OCI-LY1 (cell line): Measurements from ENCODE around the gene GOLGA2.

ENCODE experiments used
- H2AFZ ChIP-seq: fragments of 200-600 bp; sonication (generic), shearing (Covaris generic); 2 replicates; pipeline ENCODE4 v1.6.0; 2014; ENCODE audit warnings: antibody characterized with exemption, mild to moderate bottlenecking, low read length
- H3F3A ChIP-seq: fragments of 200-600 bp; sonication (generic), shearing (Covaris generic); 2 replicates; pipeline ENCODE4 v1.6.0; 2014; ENCODE audit warnings: mild to moderate bottlenecking, antibody characterized with exemption, low read length, moderate library complexity; ENCODE audit not compliant: insufficient read depth
- H3K27ac ChIP-seq: fragments of 200-600 bp; sonication (generic); 2 replicates; pipeline ENCODE4 v1.5.1; 2014; ENCODE audit warnings: low read length, mixed run types, mild to moderate bottlenecking, low read depth; ENCODE audit not compliant: poor library complexity, severe bottlenecking
- H3K27me3 ChIP-seq: fragments of 200-600 bp; sonication (generic); 2 replicates; pipeline ENCODE4 v1.6.0; 2014; ENCODE audit warnings: antibody characterized with exemption, mild to moderate bottlenecking, low read length, moderate library complexity; ENCODE audit not compliant: insufficient read depth
- H3K36me3 ChIP-seq: fragments of 200-600 bp; sonication (generic); 2 replicates; pipeline ENCODE4 v1.6.1; 2014; ENCODE audit warnings: mild to moderate bottlenecking, antibody characterized with exemption, low read length, moderate library complexity, mixed read lengths; ENCODE audit not compliant: insufficient read depth
- H3K4me1 ChIP-seq: fragments of 200-600 bp; sonication (generic); 2 replicates; pipeline ENCODE4 v1.5.1; 2014; ENCODE audit warnings: mild to moderate bottlenecking, low read length, moderate library complexity; ENCODE audit not compliant: insufficient read depth, severe bottlenecking
- H3K4me2 ChIP-seq: fragments of 200-600 bp; sonication (generic), shearing (Covaris generic); 2 replicates; pipeline ENCODE4 v1.6.1; 2014; ENCODE audit warnings: low read length
- H3K4me3 ChIP-seq: fragments of 200-600 bp; sonication (generic); 2 replicates; pipeline ENCODE4 v1.5.1; 2014; ENCODE audit warnings: low read length, low read depth, mild to moderate bottlenecking, mixed read lengths; ENCODE audit not compliant: poor library complexity, severe bottlenecking
- H3K79me2 ChIP-seq: fragments of 200-600 bp; shearing (Covaris generic); 2 replicates; pipeline ENCODE4 v1.6.1; 2016; ENCODE audit warnings: mixed run types, low read length, mixed read lengths; ENCODE audit not compliant: insufficient read depth
- H3K9ac ChIP-seq: fragments of 200-600 bp; sonication (generic), shearing (Covaris generic); 2 replicates; pipeline ENCODE4 v1.6.1; 2014; ENCODE audit warnings: mild to moderate bottlenecking, low read length, mixed read lengths
- H3K9me2 ChIP-seq: fragments of 200-600 bp; sonication (generic), shearing (Covaris generic); 2 replicates; pipeline ENCODE4 v1.6.1; 2014; ENCODE audit warnings: low read depth, mild to moderate bottlenecking, low read length, mixed read lengths
- H3K9me3 ChIP-seq: fragments of 200-600 bp; shearing (Covaris generic); 2 replicates; pipeline ENCODE4 v1.6.1; 2014; ENCODE audit warnings: low read length, mixed read lengths
- H4K20me1 ChIP-seq: fragments of 200-600 bp; sonication (generic), shearing (Covaris generic); 2 replicates; pipeline ENCODE4 v1.6.0; 2016; ENCODE audit warnings: mild to moderate bottlenecking, low read length; ENCODE audit not compliant: insufficient read depth
- CTCF ChIP-seq: fragments of 200-600 bp; sonication (generic), shearing (Covaris generic); IDR thresholded peaks from 2 replicates; pipeline ENCODE4 v1.5.1; 2017; ENCODE audit warnings: mild to moderate bottlenecking, antibody characterized with exemption, low read length, moderate library complexity, mixed read lengths
- EZH2 ChIP-seq: fragments of 200-600 bp; sonication (generic), shearing (Covaris generic); IDR thresholded peaks from 2 replicates; pipeline ENCODE4 v1.8.0; 2017; ENCODE audit warnings: borderline replicate concordance, mixed run types, mild to moderate bottlenecking, antibody characterized with exemption, low read length, moderate library complexity, mixed read lengths

The GOLGA2 gene

GRCh38 chr9:128316421-128316820 is 40.6 kb upstream of the GOLGA2 start:
- no peaks in the 10 kb centered on the region for H3K9me2 ChIP-seq
- H3K79me2 ChIP-seq: no peaks in the 10 kb centered on the region
- H4K20me1 ChIP-seq: no peaks in the 10 kb centered on the region
- H3K27ac ChIP-seq: no peak overlapping the region
- peaks cover 5% of the 10 kb centered on the region for H3K4me1 ChIP-seq
- H3K9ac ChIP-seq: no peak overlapping the region
- H3F3A ChIP-seq: no peaks in the 10 kb centered on the region
- H3K27me3 ChIP-seq: no peaks in the 10 kb centered on the region
- peaks cover 47% of the 10 kb centered on the region for H3K36me3 ChIP-seq
- H3K9me3 ChIP-seq: no peaks in the 10 kb centered on the region
- no peak overlapping the region for H3K4me3 ChIP-seq
- no peak overlapping the region for H2AFZ ChIP-seq
- no peak overlapping the region for H3K4me2 ChIP-seq
- TF ChIP-seq CTCF (no peak), EZH2 (no peak)

DNA sequence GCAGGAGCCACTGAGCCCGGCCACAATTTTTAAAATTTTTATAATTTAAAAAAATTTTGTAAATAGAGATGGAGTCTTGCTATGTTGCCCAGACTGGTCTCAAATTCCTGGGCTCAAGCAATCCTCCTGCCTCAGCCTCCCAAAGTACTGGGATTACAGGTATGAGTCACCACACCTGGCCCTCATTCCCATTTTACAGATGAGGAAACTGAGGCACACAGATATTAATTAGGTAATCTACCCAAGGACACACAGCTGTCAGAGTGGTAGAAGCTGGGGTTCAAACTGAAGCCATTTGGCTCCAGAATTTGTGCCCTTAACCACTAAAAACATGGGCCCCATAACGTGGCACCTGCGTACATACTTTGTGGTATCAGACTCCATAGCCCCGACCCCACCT is 38.9 kb upstream of the GOLGA2 start:
- no peaks in the 10 kb centered on the region for H3K27me3 ChIP-seq
- H3K9ac ChIP-seq: no peak overlapping the region
- H3K4me1 ChIP-seq: no peaks in the 10 kb centered on the region
- no peaks in the 10 kb centered on the region for H3K9me2 ChIP-seq
- H3K4me2 ChIP-seq: no peak overlapping the region
- H2AFZ ChIP-seq: no peak overlapping the region
- no peaks in the 10 kb centered on the region for H3K9me3 ChIP-seq
- H3K27ac ChIP-seq: no peak overlapping the region
- H3F3A ChIP-seq: no peaks in the 10 kb centered on the region
- H3K36me3 ChIP-seq: peaks cover 58% of the 10 kb centered on the region
- no peaks in the 10 kb centered on the region for H4K20me1 ChIP-seq
- no peak overlapping the region for H3K4me3 ChIP-seq
- no peaks in the 10 kb centered on the region for H3K79me2 ChIP-seq
- TF ChIP-seq EZH2 (no peak), CTCF (no peak)

DNA sequence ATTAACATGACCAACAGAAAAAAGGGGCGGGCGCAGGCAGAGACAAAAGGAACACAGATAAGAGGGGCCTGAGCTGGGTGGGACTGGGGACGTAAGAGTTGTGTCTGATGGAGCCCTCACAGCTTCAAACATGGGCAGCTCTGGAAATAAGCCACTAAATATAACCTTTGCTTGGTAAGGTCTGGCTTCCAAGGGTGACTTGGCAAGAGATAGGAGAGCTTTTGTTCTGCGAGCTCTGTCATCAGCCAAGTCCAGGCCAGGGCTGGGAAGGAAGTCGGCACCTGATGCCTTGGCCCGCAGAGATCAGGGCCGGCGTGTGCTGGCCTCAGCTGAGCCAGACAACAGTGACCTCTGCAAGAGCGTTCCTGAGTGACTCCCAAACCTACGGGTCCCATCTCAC is 34.7 kb upstream of the GOLGA2 start:
- H3K36me3 ChIP-seq: peaks cover 55% of the 10 kb centered on the region

More for the DNA sequence above, 34.7 kb upstream of the GOLGA2 start:
- no peaks in the 10 kb centered on the region for H3K4me1 ChIP-seq
- H3K4me2 ChIP-seq: no peak overlapping the region
- H4K20me1 ChIP-seq: no peaks in the 10 kb centered on the region
- no peaks in the 10 kb centered on the region for H3K9me3 ChIP-seq
- no peak overlapping the region for H2AFZ ChIP-seq
- H3K4me3 ChIP-seq: no peak overlapping the region
- no peak for TF ChIP-seq CTCF
- H3K79me2 ChIP-seq: no peaks in the 10 kb centered on the region
- H3F3A ChIP-seq: no peaks in the 10 kb centered on the region
- no peaks in the 10 kb centered on the region for H3K9me2 ChIP-seq
- H3K27me3 ChIP-seq: no peaks in the 10 kb centered on the region
- H3K27ac ChIP-seq: no peak overlapping the region
- H3K9ac ChIP-seq: no peak overlapping the region
